ENCODE data around the gene LDLRAD3.
"Not testable (repeated sequence)": the region's sequence is repeated elsewhere in the genome, so short reads cannot be mapped to it uniquely, and the experiment has no call there.

Gene LDLRAD3

DNA sequence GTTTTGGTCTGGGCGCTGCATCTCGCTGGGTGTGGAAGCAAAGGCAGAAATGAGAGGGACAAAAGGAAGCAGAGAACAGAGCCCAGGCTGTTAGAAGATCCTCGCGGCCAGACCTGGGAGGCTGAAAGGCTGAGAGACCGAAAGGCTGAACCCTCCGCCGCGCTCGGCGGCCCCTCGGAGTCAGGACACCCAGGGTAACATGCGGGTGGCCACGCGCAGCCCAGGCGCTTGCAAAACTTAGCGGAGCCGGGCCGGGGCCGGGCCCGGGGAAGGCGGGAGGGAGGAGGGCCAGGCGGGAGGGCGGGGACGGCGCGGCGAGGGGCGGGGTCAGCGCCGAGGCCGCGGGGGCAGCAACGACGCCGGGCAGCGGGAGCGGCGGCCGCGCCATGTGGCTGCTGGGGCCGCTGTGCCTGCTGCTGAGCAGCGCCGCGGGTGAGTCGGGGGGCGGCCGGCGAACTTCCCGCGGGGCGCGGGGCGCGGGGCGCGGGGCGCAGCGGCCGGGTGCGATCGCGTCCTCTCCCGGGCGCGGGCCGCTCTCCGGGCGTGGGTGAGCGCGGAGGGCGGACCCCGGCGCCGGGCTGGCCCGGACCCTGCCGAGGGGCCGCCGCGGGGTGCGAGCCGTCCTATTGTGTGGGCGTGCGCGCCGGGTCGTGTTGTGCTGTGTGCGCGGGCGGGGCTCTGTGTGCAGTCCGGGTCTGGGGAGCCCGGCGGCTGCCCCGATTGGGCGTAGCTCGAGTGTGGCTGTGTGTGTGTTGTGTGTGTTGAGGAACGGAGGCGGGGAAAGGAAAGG, at the start of gene LDLRAD3:
Gene LDLRAD3, plus strand, starts transcription at position 350 of the 790 bp plus-strand sequence. Its CDS starts 37 bp downstream, at position 387.
- DNase-seq = peak; percentile 31

GRCh38 chr11:35897019-35897418, 46.8 kb upstream of the LDLRAD3 start:
- no peak for DNase-seq

DNA sequence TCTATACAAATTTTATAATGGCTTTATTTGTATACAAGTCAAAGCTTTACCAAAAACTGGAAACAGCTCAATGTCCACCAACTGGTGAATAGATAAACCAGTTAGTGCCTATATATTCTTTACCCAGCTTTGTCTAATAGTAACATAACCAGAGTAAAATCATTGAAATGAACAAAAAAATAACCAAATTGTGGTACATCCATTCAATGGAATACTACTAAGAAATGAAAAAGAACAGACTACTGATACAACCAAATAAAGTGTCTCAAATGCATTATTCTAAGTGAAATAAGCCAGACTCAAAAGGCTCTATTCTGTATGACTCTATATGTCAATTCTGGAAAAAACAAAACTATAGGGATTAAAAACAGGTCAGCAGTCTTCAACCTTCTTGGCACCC, 40.9 kb upstream of the LDLRAD3 start:
- no peak for DNase-seq

DNA sequence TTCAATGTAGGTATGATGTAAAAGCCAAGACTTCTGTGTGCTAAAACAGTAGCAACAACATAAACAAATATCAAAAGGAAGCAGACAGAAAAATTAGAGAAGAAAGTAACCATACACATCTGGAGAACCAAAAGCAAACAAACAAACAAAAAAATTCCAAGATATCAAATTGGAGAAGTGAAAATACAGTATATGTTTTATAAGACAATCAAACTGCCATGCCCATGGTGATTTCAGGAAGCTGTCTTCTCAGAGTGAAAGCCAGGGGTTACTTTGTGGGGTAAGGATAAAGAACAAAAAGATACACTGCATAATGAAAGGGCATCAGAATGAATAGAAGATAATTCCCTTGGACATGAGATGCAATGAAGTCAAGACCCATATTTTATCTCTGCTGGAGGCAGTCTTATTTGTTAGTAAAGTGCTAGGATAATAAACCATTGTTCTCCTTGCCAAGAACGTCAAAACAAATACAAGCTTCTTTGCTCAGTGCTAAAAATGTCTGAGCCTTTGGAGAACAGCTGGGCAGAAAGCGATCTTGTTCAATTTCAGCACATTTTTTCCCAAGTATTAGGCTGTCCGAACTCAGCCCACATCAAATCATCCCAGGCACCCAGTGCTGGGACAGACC, 38.1 kb upstream of the LDLRAD3 start:
- DNase-seq = no peak

DNA sequence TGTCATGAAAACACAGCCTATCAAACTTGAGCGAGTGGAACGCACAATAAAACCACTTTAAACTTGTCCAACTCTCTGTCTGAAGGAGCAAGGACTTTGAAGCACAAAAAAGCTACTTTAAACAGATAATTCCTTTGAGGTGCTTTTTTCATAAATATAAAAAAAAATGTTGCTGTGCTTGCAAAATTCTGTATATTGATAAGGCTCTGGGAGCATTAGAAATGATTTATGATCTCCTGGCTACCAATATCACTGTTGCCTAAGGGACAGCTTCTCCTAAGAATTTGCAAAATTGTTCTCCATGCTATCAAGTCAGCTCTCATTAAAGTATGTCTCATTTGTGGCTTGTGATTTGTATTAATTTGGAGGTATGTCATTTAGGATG, 37.6 kb upstream of the LDLRAD3 start:
- DNase-seq = no peak

GRCh38 chr11:35906681-35907080, 37.2 kb upstream of the LDLRAD3 start:
- no peak for DNase-seq

DNA sequence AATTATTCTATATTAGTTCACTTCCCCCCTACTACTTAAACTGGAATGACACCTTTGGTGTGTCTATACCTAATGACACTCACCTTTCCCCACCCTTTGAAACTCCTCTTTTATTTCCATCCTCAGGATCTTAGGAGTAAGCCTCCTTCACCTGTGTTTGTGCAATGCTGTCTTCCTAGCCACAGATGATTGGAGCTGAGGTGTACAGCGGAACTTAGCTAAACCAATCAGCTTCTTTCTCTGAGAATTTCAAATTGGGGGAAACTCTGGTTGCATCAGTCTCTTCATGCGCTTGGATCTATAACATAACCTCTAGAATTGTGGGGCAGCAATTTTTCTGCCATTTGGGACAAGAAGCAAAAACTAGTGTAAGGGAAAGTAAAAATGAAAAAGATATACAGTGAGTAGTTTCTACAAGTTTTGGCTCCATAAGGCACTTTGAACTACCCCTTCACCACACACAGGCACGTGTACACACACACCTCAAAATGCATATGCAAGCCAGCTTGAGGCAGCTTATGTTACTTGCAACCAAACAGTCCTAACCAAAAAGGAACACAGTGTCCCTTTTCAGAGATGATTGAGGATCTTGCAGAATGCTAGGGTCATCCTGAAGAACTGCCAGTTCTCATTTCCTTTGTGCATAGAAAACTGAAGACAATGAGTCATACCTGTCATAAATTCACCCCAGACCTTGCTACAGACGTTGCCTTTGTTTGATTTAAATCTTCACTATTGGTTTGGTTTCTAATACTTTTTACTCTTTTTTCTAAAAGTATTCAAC, 36.0 kb upstream of the LDLRAD3 start:
- DNase-seq = no peak

GRCh38 chr11:35908432-35908771, 35.5 kb upstream of the LDLRAD3 start:
- not testable (repeated sequence) for DNase-seq

DNA sequence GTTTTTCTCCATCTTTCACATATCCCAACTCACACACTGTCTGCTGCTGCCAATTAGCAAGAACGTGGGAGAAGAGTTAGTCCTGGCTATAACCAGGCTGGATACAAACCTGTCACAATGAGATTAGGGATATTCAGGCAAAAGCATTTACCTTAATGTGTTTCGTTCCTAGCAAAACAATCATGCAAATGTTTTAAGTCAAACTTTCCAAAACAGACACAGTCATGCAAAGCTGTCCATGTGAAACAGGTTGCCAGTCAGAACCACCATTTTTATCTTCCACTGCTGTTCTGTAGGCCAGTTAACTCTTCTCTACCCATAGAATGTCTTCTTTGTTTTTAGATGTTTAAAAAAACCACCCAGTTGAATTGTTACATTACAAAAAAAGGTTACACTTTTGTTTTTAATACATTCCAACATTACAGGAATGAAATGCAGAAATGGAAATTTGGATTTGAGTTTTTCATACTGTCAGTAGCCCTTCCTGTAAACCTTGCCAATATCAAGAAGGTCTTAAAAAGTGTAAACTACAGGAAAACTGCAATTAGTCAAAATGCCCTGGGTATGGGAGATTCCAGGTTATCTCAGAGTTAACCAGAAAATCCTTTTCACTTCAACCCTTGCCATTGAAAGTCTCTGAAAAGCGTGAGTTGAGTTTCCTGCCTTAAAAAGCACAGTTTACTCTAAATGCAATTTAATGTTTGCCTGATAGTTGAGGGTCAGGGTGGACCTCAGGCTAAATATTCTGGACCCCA, 34.2 kb upstream of the LDLRAD3 start:
- DNase-seq = no peak

- DNase-seq = no peak
Measured at GRCh38 chr11:35911013-35911412, 32.8 kb upstream of the LDLRAD3 start.

DNA sequence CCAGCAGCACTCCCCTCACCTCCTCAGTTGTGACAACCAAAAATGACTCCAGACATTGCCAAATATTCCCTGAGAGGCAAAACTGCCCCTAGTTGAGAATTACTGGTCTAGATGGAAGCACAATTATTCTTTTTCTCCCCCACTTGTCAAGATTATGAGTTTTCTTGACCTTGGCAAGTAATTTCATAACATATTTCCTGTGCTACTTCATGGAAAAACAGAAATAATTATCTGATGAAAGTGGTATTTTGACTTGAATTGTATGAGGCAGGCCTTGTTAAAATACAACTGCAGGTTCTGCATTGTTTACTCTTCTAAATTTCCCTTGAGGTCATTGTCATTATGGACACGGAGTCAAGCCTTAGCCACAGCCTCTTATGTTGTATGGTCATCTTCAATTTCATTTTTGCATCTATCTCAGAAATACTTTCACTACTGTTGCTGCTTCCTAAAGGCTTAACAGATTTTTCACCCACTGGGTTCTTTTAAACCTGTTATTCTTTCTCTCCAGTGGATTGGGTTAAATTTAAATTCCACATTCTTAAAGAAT, 32.2 kb upstream of the LDLRAD3 start:
- DNase-seq = no peak

DNA sequence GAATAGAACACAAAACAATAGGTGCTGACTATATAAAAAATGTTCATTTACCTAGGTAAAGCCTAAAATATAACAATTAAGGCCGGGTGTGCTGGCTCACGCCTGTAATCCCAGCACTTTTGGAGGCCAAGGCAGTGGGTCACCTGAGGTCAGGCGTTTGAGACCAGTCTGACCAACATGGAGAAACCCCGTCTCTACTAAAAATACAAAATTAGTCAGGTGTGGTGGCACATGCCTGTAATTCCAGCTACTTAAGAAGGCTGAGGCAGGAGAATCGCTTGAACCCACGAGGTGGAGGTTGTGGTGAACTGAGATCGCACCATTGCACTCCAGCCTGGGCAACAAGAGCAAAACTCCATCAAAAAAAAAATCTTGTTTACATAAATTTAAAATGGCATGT, 31.4 kb upstream of the LDLRAD3 start:
- not testable (repeated sequence) for DNase-seq

GRCh38 chr11:35912883-35913624, 30.8 kb upstream of the LDLRAD3 start:
- no peak for DNase-seq

- no peak for DNase-seq
Measured at GRCh38 chr11:35914816-35915215, 29.0 kb upstream of the LDLRAD3 start.

GRCh38 chr11:35916270-35916669, 27.6 kb upstream of the LDLRAD3 start:
- no peak for DNase-seq

GRCh38 chr11:35917676-35918075, 26.2 kb upstream of the LDLRAD3 start:
- no peak for DNase-seq

DNA sequence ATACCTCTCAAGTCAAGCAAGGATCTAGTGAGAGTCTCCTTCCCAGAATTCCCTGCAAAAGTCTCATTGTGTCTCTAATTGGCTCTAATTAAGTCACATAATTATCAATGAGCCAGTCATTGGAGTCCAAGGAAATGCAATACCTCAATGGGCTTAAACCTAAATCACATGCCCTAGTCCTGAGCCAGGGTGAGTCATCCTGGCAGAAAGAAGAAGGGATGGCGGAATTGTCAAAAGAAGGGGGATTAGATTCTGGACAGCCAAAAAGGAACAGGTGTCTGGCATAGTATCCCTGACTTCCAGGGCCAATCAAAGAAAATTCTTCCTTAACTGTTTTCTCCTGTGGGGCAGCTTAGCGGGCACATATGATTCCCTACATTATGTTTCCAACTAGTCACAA, 25.1 kb upstream of the LDLRAD3 start:
- DNase-seq = no peak

DNA sequence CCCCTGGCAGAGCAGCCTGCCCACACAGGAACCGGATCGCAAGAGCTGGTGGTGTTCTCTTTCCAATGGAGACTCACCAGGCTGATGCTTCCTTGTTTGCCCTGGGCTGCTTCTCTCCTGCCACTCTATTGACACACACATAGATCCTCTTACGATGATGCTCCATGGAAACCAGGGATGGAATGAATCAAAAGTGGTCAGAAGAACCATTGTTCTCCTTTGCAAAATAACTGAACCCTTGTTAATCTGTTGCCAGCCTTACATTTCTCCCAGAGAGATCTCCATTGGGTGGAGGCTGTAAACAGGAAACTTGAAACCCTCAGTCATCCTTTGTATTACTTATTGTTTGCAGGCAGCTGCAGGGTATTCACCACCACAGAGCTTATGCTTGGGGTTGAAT, 24.6 kb upstream of the LDLRAD3 start:
- DNase-seq = no peak

GRCh38 chr11:35923452-35923851, 20.4 kb upstream of the LDLRAD3 start:
- DNase-seq = no peak

DNA sequence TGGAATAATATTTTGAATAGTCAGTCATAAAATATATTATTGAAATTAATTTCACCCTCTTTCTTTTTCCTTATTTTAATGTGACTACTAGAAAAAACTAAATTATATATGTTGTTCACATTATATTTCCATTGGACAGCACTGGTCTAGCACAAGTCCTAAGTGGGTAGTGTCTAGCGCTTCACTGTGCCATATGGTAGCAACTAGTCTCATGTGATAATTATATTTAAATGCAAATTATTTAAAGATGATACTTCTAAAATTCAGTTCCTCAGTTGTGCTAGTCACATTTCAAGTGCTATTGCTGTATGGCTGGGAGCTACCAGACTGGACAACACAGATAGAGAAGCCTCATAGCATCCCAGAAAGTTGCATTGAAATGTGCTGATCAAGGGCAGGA, 19.1 kb upstream of the LDLRAD3 start:
- no peak for DNase-seq

- no peak for DNase-seq
Measured at GRCh38 chr11:35927104-35927503, 16.8 kb upstream of the LDLRAD3 start.

DNA sequence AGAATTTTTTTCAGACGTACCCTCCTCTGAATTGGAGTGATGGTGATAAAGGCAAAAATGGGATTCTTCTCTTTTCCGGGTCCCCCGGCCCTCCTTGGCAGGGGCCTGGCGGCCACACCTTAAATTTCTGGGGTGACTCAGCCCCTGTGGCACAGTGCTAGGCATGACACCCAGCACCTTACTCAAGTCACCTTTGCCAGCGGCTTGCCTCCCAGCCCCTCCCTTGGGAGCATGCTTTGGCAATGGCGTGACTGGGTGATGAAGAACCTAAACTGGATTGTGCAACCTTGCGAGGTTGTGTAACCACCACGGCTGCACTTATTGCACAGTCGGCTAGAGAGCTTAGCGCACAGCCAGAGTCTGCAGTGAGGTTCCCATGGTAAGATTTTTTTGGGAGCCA, 16.2 kb upstream of the LDLRAD3 start:
- DNase-seq = no peak

All from GOT3 (cell line).